Chondrocyte (in vitro differentiated cells): ENCODE measurements around the gene OR6M1. TPM values are rescaled to one million over a fixed set of nuclear protein-coding genes. Genes with fewer than 3 reads are reported as not detected.

Experiments
- DNase-seq: peaks from one replicate; pipeline ENCODE4 v3.0.0; 2021; ENCODE audit warnings: mixed read lengths, low spot score
- H3K27ac Mint-ChIP-seq: one replicate; pipeline ENCODE4 v1.8.0; 2021; ENCODE audit warnings: mild to moderate bottlenecking, moderate library complexity, mixed read lengths; ENCODE audit not compliant: unreplicated experiment
- H3K27me3 Mint-ChIP-seq: 2 replicates; pipeline ENCODE4 v1.8.0; 2021; ENCODE audit warnings: low read depth, mixed read lengths
- H3K36me3 Mint-ChIP-seq: 2 replicates; pipeline ENCODE4 v1.8.0; 2021; ENCODE audit warnings: low read depth, mixed read lengths
- H3K4me1 Mint-ChIP-seq: 2 replicates; pipeline ENCODE4 v1.8.0; 2021; ENCODE audit warnings: low read depth, mild to moderate bottlenecking, mixed read lengths
- H3K4me3 Mint-ChIP-seq: one replicate; pipeline ENCODE4 v1.8.0; 2021; ENCODE audit warnings: mild to moderate bottlenecking, moderate library complexity, mixed read lengths; ENCODE audit not compliant: unreplicated experiment
- H3K9me3 Mint-ChIP-seq: 2 replicates; pipeline ENCODE4 v1.8.0; 2021; ENCODE audit warnings: low read depth, mixed read lengths
- CTCF ChIP-seq: fragments of 200-600 bp; sonication (generic); IDR thresholded peaks from 2 replicates; pipeline ENCODE4 v1.5.0; 2021; ENCODE audit warnings: antibody characterized with exemption, mild to moderate bottlenecking, moderate library complexity
- total RNA-seq: library from RNA; stranded (reverse); gene quantifications from 3 replicates; pipeline ENCODE4 v1.2.1, GENCODE V29; 2021

Gene OR6M1
- total RNA-seq, 1 donor from 2014 or later = not detected

- H3K4me1 Mint-ChIP-seq = no peaks in the 10 kb centered on the region
- no peak overlapping the region for H3K27ac Mint-ChIP-seq
- peaks cover 12% of the 10 kb centered on the region for H3K27me3 Mint-ChIP-seq
- H3K4me3 Mint-ChIP-seq = no peak overlapping the region
- DNase-seq = no peak
- TF ChIP-seq CTCF = no peak
- H3K9me3 Mint-ChIP-seq = peaks cover 16% of the 10 kb centered on the region
- no peaks in the 10 kb centered on the region for H3K36me3 Mint-ChIP-seq
These were observed 43.7 kb downstream of the OR6M1 start for GRCh38 chr11:123762422-123762821.

GRCh38 chr11:123760894-123761293 lies 45.3 kb downstream of the OR6M1 start:
- Mint-ChIP-seq H3K27ac (no peak overlapping the region), H3K4me1 (no peaks in the 10 kb centered on the region), H3K4me3 (no peak overlapping the region), H3K36me3 (no peaks in the 10 kb centered on the region), H3K27me3 (peaks cover 16% of the 10 kb centered on the region), H3K9me3 (peaks cover 16% of the 10 kb centered on the region)
- DNase-seq = no peak
- TF ChIP-seq CTCF = no peak

GRCh38 chr11:123757976-123758375 lies 48.2 kb downstream of the OR6M1 start:
- peaks cover 11% of the 10 kb centered on the region for H3K9me3 Mint-ChIP-seq
- no peaks in the 10 kb centered on the region for H3K4me1 Mint-ChIP-seq
- no peak for TF ChIP-seq CTCF
- peaks cover 18% of the 10 kb centered on the region for H3K27me3 Mint-ChIP-seq
- no peak overlapping the region for H3K27ac Mint-ChIP-seq
- no peak overlapping the region for H3K4me3 Mint-ChIP-seq
- H3K36me3 Mint-ChIP-seq = no peaks in the 10 kb centered on the region
- DNase-seq = no peak

GRCh38 chr11:123755813-123756212 lies 50.3 kb downstream of the OR6M1 start:
- no peak for DNase-seq
- Mint-ChIP-seq H3K27me3 (peaks cover 36% of the 10 kb centered on the region), H3K9me3 (no peaks in the 10 kb centered on the region), H3K27ac (no peak overlapping the region), H3K36me3 (no peaks in the 10 kb centered on the region), H3K4me1 (no peaks in the 10 kb centered on the region), H3K4me3 (no peak overlapping the region)
- TF ChIP-seq CTCF = no peak

Other genes starting within 250 kb of the OR6M1 start
- 0.15 to 0.62 TPM (median 0.45 TPM) in 3 replicates for gene SCN3B, start 151.7 kb downstream of the OR6M1 start, total RNA-seq
- gene ZNF202, start 64.7 kb downstream of the OR6M1 start, total RNA-seq = 7.4 to 10.0 TPM (median 8.3 TPM) in 3 replicates
- not detected in 3 replicates for gene OR6X1, start 51.8 kb downstream of the OR6M1 start, total RNA-seq
- not detected in 3 replicates for gene TMEM225, start 79.3 kb upstream of the OR6M1 start, total RNA-seq
- not detected in 3 replicates for gene OR8D4, start 95.8 kb upstream of the OR6M1 start, total RNA-seq
- gene OR4D5, start 133.3 kb upstream of the OR6M1 start, total RNA-seq = not detected in 3 replicates
- gene OR6T1, start 137.5 kb upstream of the OR6M1 start, total RNA-seq = not detected in 3 replicates
- gene OR10S1, start 171.4 kb upstream of the OR6M1 start, total RNA-seq = not detected in 3 replicates
- gene OR10G6, start 188.8 kb upstream of the OR6M1 start, total RNA-seq = not detected in 3 replicates
- not detected in 3 replicates for gene OR10G4, start 206.6 kb upstream of the OR6M1 start, total RNA-seq
- not detected in 3 replicates for gene OR10G9, start 216.7 kb upstream of the OR6M1 start, total RNA-seq
- gene OR10G8, start 220.4 kb upstream of the OR6M1 start, total RNA-seq = not detected in 3 replicates
- gene OR10G7, start 235.0 kb upstream of the OR6M1 start, total RNA-seq = not detected in 3 replicates